RWPE2 (cell line): ENCODE data around the gene VPS13C.

Experiments
- ATAC-seq: fragments of 200-7000 bp; cut with Tn5 transposase; 3 replicates; pipeline ENCODE4 v1.9.1; 2021; ENCODE audit warnings: low read depth
- DNase-seq: peaks from one replicate; pipeline ENCODE4 v3.0.0-alpha.2; 2020; ENCODE audit warnings: low spot score
- H3K27ac ChIP-seq: fragments of 450-650 bp; 2 replicates; pipeline ENCODE4 v1.5.1; 2017; ENCODE audit warnings: mild to moderate bottlenecking; ENCODE audit not compliant: poor library complexity, severe bottlenecking
- H3K27me3 ChIP-seq: fragments of 250-450 bp; sonication (Bioruptor Pico); 2 replicates; pipeline ENCODE4 v1.5.1; 2021; ENCODE audit warnings: mild to moderate bottlenecking, moderate library complexity; ENCODE audit not compliant: insufficient read depth, poor library complexity, severe bottlenecking
- H3K36me3 ChIP-seq: fragments of 250-450 bp; sonication (Bioruptor Pico); 2 replicates; pipeline ENCODE4 v1.5.1; 2020; ENCODE audit warnings: low read depth, mild to moderate bottlenecking, moderate library complexity
- H3K4me1 ChIP-seq: fragments of 250-450 bp; sonication (Bioruptor Pico); 2 replicates; pipeline ENCODE4 v1.5.1; 2021; ENCODE audit warnings: mild to moderate bottlenecking, moderate library complexity; ENCODE audit not compliant: insufficient read depth, poor library complexity, severe bottlenecking
- H3K4me3 ChIP-seq: fragments of 250-450 bp; sonication (Bioruptor Pico); 2 replicates; pipeline ENCODE4 v1.5.1; 2021; ENCODE audit warnings: mild to moderate bottlenecking, moderate library complexity; ENCODE audit not compliant: severe bottlenecking
- H3K9me3 ChIP-seq: fragments of 250-450 bp; sonication (Bioruptor Pico); 2 replicates; pipeline ENCODE4 v1.5.1; 2021; ENCODE audit warnings: mild to moderate bottlenecking, moderate library complexity; ENCODE audit not compliant: severe bottlenecking
- TF ChIP-seq, protein P1 (sequence below): fragments of 450-650 bp; IDR thresholded peaks from one replicate; pipeline ENCODE4 v1.5.1; 2017; ENCODE audit warnings: mild to moderate bottlenecking, moderate library complexity; ENCODE audit not compliant: poor library complexity, severe bottlenecking

Gene VPS13C

GRCh38 chr15:62060113-62060895 lies at the start of gene VPS13C:
Gene VPS13C, minus strand, starts transcription at chr15:62060447. Its CDS starts 73 bp downstream, at chr15:62060374.
- no peaks in the 10 kb centered on the region for H3K9me3 ChIP-seq
- peaks cover 5% of the 10 kb centered on the region; the same call in 1 of the 2 replicates for H3K36me3 ChIP-seq
- H3K27me3 ChIP-seq: no peaks in the 10 kb centered on the region
- TF ChIP-seq, protein P1, sequence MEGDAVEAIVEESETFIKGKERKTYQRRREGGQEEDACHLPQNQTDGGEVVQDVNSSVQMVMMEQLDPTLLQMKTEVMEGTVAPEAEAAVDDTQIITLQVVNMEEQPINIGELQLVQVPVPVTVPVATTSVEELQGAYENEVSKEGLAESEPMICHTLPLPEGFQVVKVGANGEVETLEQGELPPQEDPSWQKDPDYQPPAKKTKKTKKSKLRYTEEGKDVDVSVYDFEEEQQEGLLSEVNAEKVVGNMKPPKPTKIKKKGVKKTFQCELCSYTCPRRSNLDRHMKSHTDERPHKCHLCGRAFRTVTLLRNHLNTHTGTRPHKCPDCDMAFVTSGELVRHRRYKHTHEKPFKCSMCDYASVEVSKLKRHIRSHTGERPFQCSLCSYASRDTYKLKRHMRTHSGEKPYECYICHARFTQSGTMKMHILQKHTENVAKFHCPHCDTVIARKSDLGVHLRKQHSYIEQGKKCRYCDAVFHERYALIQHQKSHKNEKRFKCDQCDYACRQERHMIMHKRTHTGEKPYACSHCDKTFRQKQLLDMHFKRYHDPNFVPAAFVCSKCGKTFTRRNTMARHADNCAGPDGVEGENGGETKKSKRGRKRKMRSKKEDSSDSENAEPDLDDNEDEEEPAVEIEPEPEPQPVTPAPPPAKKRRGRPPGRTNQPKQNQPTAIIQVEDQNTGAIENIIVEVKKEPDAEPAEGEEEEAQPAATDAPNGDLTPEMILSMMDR: peak; percentile 96
- peak within 1 kb of the TSS; percentile 82 for H3K4me3 ChIP-seq
- peak within 1 kb of the TSS; percentile 49 for H3K27ac ChIP-seq
- H3K4me1 ChIP-seq: peaks cover 24% of the 10 kb centered on the region
- ATAC-seq (peak; percentile 76), DNase-seq (peak; percentile 92)

DNA sequence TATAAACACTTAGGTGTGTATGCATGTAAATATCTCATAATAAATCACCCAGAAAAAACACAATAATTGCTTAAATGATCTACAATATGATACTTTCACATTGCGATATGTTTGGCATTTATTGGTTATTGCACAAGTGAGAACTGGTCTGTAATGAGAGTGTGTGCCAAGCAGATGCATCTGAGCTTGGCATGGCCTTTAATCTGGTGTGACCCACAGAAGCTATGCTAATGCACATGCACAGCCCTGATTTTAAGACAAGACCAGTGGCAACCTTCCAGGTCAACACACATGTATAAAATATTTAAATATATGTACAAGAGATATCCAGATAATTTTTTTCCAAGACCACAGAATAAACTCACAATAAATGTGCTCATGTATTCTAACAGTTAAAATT lies 49.2 kb upstream of the VPS13C start:
- Histone ChIP-seq H3K27me3 (no peaks in the 10 kb centered on the region), H3K9me3 (no peaks in the 10 kb centered on the region), H3K4me1 (peaks cover 39% of the 10 kb centered on the region), H3K4me3 (no peak overlapping the region), H3K36me3 (no peaks in the 10 kb centered on the region), H3K27ac (peak overlapping the region; percentile 45)
- DNase-seq (no peak), ATAC-seq (no peak)
- TF ChIP-seq, protein P1: no peak

GRCh38 chr15:62108411-62108810 lies 48.2 kb upstream of the VPS13C start:
- DNase-seq (no peak), ATAC-seq (no peak)
- Histone ChIP-seq H3K27ac (no peak overlapping the region), H3K36me3 (no peaks in the 10 kb centered on the region), H3K27me3 (no peaks in the 10 kb centered on the region), H3K4me1 (peaks cover 39% of the 10 kb centered on the region), H3K9me3 (no peaks in the 10 kb centered on the region), H3K4me3 (no peak overlapping the region)
- TF ChIP-seq, protein P1: no peak

- Histone ChIP-seq H3K9me3 (no peaks in the 10 kb centered on the region), H3K4me1 (peaks cover 32% of the 10 kb centered on the region), H3K27ac (no peak overlapping the region), H3K4me3 (no peak overlapping the region), H3K27me3 (no peaks in the 10 kb centered on the region), H3K36me3 (no peaks in the 10 kb centered on the region)
- ATAC-seq: peak; percentile 47; the same call in 2 of the 3 replicates
- TF ChIP-seq, protein P1: no peak
- DNase-seq: no peak
Measured at GRCh38 chr15:62107571-62108121, 47.4 kb upstream of the VPS13C start.

DNA sequence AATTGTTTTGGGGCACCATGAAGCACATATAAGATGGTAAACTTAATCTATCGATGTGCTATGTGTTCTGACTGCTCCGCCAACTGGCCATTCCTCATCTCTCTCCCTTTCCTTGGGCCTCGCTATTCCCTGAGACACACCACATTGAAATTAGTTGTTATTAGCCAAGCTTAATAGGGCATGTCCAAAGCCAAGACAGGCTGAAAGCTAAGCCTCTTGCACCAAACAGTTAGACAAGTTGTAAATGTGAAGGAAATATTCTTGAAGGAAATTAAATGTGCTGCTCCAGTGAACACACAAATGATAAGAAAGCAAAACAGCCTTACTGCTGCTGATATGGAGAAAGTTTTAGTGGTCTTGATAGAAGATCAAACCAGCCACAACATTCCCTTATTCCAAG lies 45.8 kb upstream of the VPS13C start:
- H3K27ac ChIP-seq: no peak overlapping the region
- H3K36me3 ChIP-seq: no peaks in the 10 kb centered on the region
- no peaks in the 10 kb centered on the region for H3K9me3 ChIP-seq
- no peaks in the 10 kb centered on the region for H3K27me3 ChIP-seq
- no peak for ATAC-seq
- TF ChIP-seq, protein P1: no peak
- peaks cover 20% of the 10 kb centered on the region for H3K4me1 ChIP-seq
- no peak overlapping the region for H3K4me3 ChIP-seq
- no peak for DNase-seq
